Measurements from ENCODE around the gene EPM2AIP1. TPM values are rescaled to one million over a fixed set of nuclear protein-coding genes. Genes with fewer than 3 reads are reported as not detected.
A peak's percentile ranks its signal among the peaks of the same experiment; 100 is the strongest.
"Not testable (repeated sequence)": the region's sequence is repeated elsewhere in the genome, so short reads cannot be mapped to it uniquely, and the experiment has no call there.

EPM2AIP1 gene
- total RNA-seq = 24.6 TPM

- no peak for DNase-seq (ENCODE audit: low spot score)
These were observed at the start of gene EPM2AIP1 for GRCh38 chr3:36992806-36993325. Gene EPM2AIP1, minus strand, starts transcription at chr3:36993131. Its CDS starts 54 bp downstream, at chr3:36993077.

GRCh38 chr3:37042712-37043111 lies 49.8 kb upstream of the EPM2AIP1 start:
- not testable (repeated sequence) for DNase-seq (ENCODE audit: low spot score)

- DNase-seq (ENCODE audit: low spot score) = no peak
These were observed 48.7 kb upstream of the EPM2AIP1 start for GRCh38 chr3:37041546-37042195.

GRCh38 chr3:37040231-37040630 lies 47.3 kb upstream of the EPM2AIP1 start:
- DNase-seq (ENCODE audit: low spot score) = no peak

- DNase-seq (ENCODE audit: low spot score) = no peak
These were observed 46.4 kb upstream of the EPM2AIP1 start for GRCh38 chr3:37039161-37039846.

GRCh38 chr3:37037352-37037751 lies 44.4 kb upstream of the EPM2AIP1 start:
- no peak for DNase-seq (ENCODE audit: low spot score)

- peak; percentile 24 for DNase-seq (ENCODE audit: low spot score)
These were observed 40.0 kb upstream of the EPM2AIP1 start for GRCh38 chr3:37032961-37033360.

- no peak for DNase-seq (ENCODE audit: low spot score)
These were observed 38.3 kb upstream of the EPM2AIP1 start for GRCh38 chr3:37031096-37031682.

GRCh38 chr3:37030588-37030987 lies 37.7 kb upstream of the EPM2AIP1 start:
- DNase-seq (ENCODE audit: low spot score) = no peak

- DNase-seq (ENCODE audit: low spot score) = no peak
These were observed 36.7 kb upstream of the EPM2AIP1 start for GRCh38 chr3:37029516-37030163.

- no peak for DNase-seq (ENCODE audit: low spot score)
These were observed 36.2 kb upstream of the EPM2AIP1 start for GRCh38 chr3:37029111-37029510.

GRCh38 chr3:37028329-37028728 lies 35.4 kb upstream of the EPM2AIP1 start:
- DNase-seq (ENCODE audit: low spot score) = no peak

GRCh38 chr3:37026851-37027250 lies 33.9 kb upstream of the EPM2AIP1 start:
- no peak for DNase-seq (ENCODE audit: low spot score)

GRCh38 chr3:37025561-37026335 lies 32.8 kb upstream of the EPM2AIP1 start:
- no peak for DNase-seq (ENCODE audit: low spot score)

- DNase-seq (ENCODE audit: low spot score) = no peak
These were observed 32.0 kb upstream of the EPM2AIP1 start for GRCh38 chr3:37024820-37025405.

- DNase-seq (ENCODE audit: low spot score) = no peak
These were observed 31.2 kb upstream of the EPM2AIP1 start for GRCh38 chr3:37024092-37024491.

GRCh38 chr3:37017683-37018082 lies 24.8 kb upstream of the EPM2AIP1 start:
- no peak for DNase-seq (ENCODE audit: low spot score)

GRCh38 chr3:37016903-37017302 lies 24.0 kb upstream of the EPM2AIP1 start:
- no peak for DNase-seq (ENCODE audit: low spot score)

GRCh38 chr3:37015642-37016041 lies 22.7 kb upstream of the EPM2AIP1 start:
- DNase-seq (ENCODE audit: low spot score) = no peak

- DNase-seq (ENCODE audit: low spot score) = no peak
These were observed 21.7 kb upstream of the EPM2AIP1 start for GRCh38 chr3:37014620-37015019.
